Measurements from ENCODE around the gene CFAP54. TPM values are rescaled to one million over a fixed set of nuclear protein-coding genes. Genes with fewer than 3 reads are reported as not detected.

CFAP54 gene
- total and polyA plus RNA-seq, 7 donors, result 0.03 to 0.14 (median 0.08) TPM; not detected in 3

DNA sequence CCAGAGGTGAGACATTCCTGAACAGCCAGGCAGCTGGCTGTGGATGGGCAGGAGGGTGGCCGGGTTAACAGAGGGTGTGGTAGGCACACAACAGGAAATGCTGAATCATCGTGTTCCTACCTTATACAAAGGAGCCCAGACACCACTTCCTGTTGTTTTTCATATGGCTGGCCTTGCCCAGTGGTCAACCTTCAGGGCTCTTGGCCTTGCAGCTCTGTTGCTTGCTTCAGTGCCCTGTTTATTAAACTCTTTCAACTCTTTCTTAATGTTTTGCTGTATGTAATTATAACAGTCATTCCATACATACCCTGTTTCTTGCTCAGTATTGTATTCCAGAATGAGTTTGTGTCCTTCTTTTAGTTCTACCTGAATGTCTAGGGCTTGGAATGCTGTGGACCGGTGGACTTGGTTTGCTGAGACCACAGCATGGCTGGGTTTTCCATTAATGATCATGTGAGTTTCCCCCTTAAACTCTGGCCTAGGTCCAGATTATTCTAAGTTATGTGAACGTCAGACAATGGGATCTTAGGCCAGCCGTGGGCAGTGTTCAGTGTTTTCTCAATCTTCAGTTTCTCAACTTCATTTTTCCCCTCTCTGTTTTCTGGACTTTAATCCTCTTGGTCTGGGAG is 11.9 kb downstream of the CFAP54 start:
- H3K27me3 ChIP-seq (ENCODE audit: insufficient read depth in 3 of 3, low read length in 2 of 3), result no peaks in the 10 kb centered on the region
- no peaks in the 10 kb centered on the region for H3K9me3 ChIP-seq
- WGBS, 3 donors, result 32 to 35% (median 34%) methylated on average over 5 of the region's 5 CpGs
- peaks cover 5% of the 10 kb centered on the region for H3K4me1 ChIP-seq
- TF ChIP-seq, protein P1, sequence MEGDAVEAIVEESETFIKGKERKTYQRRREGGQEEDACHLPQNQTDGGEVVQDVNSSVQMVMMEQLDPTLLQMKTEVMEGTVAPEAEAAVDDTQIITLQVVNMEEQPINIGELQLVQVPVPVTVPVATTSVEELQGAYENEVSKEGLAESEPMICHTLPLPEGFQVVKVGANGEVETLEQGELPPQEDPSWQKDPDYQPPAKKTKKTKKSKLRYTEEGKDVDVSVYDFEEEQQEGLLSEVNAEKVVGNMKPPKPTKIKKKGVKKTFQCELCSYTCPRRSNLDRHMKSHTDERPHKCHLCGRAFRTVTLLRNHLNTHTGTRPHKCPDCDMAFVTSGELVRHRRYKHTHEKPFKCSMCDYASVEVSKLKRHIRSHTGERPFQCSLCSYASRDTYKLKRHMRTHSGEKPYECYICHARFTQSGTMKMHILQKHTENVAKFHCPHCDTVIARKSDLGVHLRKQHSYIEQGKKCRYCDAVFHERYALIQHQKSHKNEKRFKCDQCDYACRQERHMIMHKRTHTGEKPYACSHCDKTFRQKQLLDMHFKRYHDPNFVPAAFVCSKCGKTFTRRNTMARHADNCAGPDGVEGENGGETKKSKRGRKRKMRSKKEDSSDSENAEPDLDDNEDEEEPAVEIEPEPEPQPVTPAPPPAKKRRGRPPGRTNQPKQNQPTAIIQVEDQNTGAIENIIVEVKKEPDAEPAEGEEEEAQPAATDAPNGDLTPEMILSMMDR (IDR thresholded peaks at IDR 0.05), result no peak
- ATAC-seq, result peak in 2 of 4 donors; percentile 61 to 72
- intact Hi-C loops (cut with DNase I), result no loop called here
- no peak overlapping the region for H3K4me3 ChIP-seq
- no peaks in the 10 kb centered on the region for H3K36me3 ChIP-seq (ENCODE audit: insufficient read depth in 1 of 2, low read depth in 1 of 2)
- peak overlapping the region; percentile 27 for H3K27ac ChIP-seq
- DNase-seq, result peak in 1 of 2 donors; percentile 46

DNA sequence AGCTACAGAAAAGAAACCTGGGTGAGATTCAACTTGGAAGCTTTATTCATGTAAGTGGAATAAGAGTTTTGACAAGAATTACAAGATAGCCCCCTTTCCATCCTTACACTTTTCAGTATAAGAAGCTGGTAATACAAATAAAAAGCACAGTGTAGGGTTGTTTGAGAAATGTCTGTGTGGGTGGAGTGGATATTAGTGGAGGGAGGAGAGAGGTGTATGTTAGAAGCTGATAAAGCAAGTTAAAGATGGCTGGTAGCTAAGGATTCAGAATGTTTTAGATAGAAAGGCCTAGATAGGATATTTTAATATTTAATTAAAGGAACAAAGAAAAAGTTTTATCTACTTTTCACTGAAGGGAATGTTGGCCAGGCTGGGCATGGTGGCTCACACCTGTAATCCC is 12.5 kb downstream of the CFAP54 start:
- Histone ChIP-seq H3K27me3 (ENCODE audit: insufficient read depth in 3 of 3, low read length in 2 of 3) (no peaks in the 10 kb centered on the region), H3K9me3 (no peaks in the 10 kb centered on the region), H3K4me3 (no peak overlapping the region), H3K27ac (peak overlapping the region; percentile 27), H3K4me1 (peaks cover 5% of the 10 kb centered on the region), H3K36me3 (ENCODE audit: insufficient read depth in 1 of 2, low read depth in 1 of 2) (no peaks in the 10 kb centered on the region)
- TF ChIP-seq, protein P1 (IDR thresholded peaks at IDR 0.05), result no peak
- DNase-seq (no peak), ATAC-seq (no peak)
- intact Hi-C loops (cut with DNase I), result no loop called here

DNA sequence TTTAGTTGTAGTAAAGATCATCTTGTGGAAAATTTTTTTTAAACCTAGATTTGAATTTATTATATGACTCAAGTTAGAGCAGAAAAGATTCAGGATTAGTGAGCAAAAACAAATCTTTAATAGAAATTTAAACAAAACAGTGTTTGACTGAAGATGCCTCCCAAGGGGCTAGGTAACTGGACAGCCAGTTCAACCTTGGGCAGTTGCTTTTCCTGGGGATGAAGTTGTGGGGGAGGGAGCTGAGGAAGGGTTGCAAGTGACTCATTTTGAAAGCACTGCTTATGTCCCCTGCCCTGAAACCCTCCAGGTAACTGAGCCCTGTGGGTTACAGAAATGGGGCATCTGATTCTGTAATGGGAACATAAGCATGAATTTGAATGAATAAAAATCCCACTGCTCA is 13.1 kb downstream of the CFAP54 start:
- Histone ChIP-seq H3K4me1 (peaks cover 5% of the 10 kb centered on the region), H3K36me3 (ENCODE audit: insufficient read depth in 1 of 2, low read depth in 1 of 2) (no peaks in the 10 kb centered on the region), H3K4me3 (no peak overlapping the region), H3K27ac (peak overlapping the region; percentile 27), H3K9me3 (no peaks in the 10 kb centered on the region), H3K27me3 (ENCODE audit: insufficient read depth in 3 of 3, low read length in 2 of 3) (no peaks in the 10 kb centered on the region)
- TF ChIP-seq, protein P1 (IDR thresholded peaks at IDR 0.05), result no peak
- intact Hi-C loops (cut with DNase I), result no loop called here
- DNase-seq (no peak), ATAC-seq (no peak)

DNA sequence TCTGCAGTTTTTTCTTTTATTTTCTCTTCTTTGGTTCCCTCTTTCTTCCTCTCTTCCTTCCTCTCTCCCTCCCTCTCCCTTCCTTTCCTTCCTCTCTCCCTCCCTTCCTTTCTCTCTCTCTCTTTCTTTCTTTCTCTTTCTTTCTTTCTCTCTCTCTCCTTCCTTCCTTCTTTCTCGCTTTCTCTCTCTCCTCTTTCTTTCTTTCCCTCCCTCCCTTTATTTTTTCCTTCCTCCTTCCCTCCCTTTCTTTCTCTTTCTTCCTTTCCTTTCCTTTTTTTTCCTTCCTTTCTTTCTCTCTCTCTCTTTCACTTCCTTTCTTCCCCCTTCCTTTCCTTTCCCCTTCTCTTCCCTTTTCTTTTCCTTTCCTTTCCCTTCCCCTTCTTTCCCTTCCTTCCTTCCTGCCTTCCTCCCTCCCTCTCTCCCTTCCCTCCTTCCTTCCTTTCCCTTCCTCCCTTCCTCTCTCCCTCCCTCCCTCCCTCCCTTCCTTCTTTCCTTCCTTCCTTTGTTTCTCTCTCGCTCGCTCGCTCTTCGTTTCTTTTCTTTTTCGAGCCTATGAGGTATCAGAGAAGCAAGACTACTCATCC is 13.7 kb downstream of the CFAP54 start:
- Histone ChIP-seq H3K36me3 (ENCODE audit: insufficient read depth in 1 of 2, low read depth in 1 of 2) (no peaks in the 10 kb centered on the region), H3K4me3 (no peak overlapping the region), H3K9me3 (no peaks in the 10 kb centered on the region), H3K27ac (no peak overlapping the region), H3K27me3 (ENCODE audit: insufficient read depth in 3 of 3, low read length in 2 of 3) (no peaks in the 10 kb centered on the region), H3K4me1 (peaks cover 5% of the 10 kb centered on the region)
- 81 to 88% (median 83%) methylated on average over 6 of the region's 6 CpGs for WGBS, 3 donors
- TF ChIP-seq, protein P1 (IDR thresholded peaks at IDR 0.05), result no peak
- intact Hi-C loops (cut with DNase I), result no loop called here
- ATAC-seq (no peak), DNase-seq (no peak)

DNA sequence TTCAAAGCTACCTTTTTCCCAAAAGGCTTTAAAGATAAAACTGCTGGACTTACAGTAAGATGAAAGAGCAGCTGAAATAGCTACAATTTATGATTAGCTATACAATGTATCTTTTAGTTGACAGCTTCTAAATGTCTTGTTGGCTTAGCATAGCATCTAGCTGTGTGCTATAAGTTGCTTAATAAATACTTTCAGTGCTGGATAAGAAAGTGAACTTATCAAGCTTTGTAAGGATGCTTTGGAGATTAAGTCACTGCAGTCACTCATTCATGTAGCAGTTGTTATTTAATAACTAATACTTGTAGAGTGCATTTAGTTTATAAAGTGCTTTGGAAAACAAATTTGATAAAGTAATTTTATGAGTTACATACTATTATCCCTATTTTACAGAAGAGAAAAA is 14.6 kb downstream of the CFAP54 start:
- no peak overlapping the region for H3K27ac ChIP-seq
- H3K4me3 ChIP-seq, result no peak overlapping the region
- H3K4me1 ChIP-seq, result peaks cover 5% of the 10 kb centered on the region
- ATAC-seq (no peak), DNase-seq (no peak)
- no peaks in the 10 kb centered on the region for H3K36me3 ChIP-seq (ENCODE audit: insufficient read depth in 1 of 2, low read depth in 1 of 2)
- H3K27me3 ChIP-seq (ENCODE audit: insufficient read depth in 3 of 3, low read length in 2 of 3), result no peaks in the 10 kb centered on the region
- intact Hi-C loops (cut with DNase I), result no loop called here
- TF ChIP-seq, protein P1 (IDR thresholded peaks at IDR 0.05), result no peak
- no peaks in the 10 kb centered on the region for H3K9me3 ChIP-seq
